GM12875 (cell line): ENCODE results near the gene CLTA.

ENCODE experiments used
- H3K4me3 ChIP-seq: one replicate; pipeline ENCODE4 v1.5.1; 2011; ENCODE audit warnings: low read depth, low read length, control low read depth
- CTCF ChIP-seq: IDR thresholded peaks from 2 replicates; pipeline ENCODE4 v1.5.1; 2011; ENCODE audit warnings: low read depth, mild to moderate bottlenecking, control low read depth, inconsistent platforms, low read length, moderate library complexity, borderline replicate concordance; ENCODE audit not compliant: insufficient read depth

The CLTA gene

GRCh38 chr9:36190388-36191289, at the start of gene CLTA:
Gene CLTA (plus strand): TSS chr9:36190921. CDS start chr9:36191057, 136 bp downstream.
- H3K4me3 ChIP-seq, result peak within 1 kb of the TSS; percentile 93
- peak; percentile 37; the same call in 1 of the 2 replicates for TF ChIP-seq CTCF

GRCh38 chr9:36141288-36141687, 49.4 kb upstream of the CLTA start:
- TF ChIP-seq CTCF, result no peak
- no peak overlapping the region for H3K4me3 ChIP-seq

- no peak overlapping the region for H3K4me3 ChIP-seq
- no peak for TF ChIP-seq CTCF
Measured at GRCh38 chr9:36141761-36142160, 49.0 kb upstream of the CLTA start.

- H3K4me3 ChIP-seq, result no peak overlapping the region
Measured at GRCh38 chr9:36142510-36143244, 48.0 kb upstream of the CLTA start.

GRCh38 chr9:36143245-36143641, 47.5 kb upstream of the CLTA start:
- H3K4me3 ChIP-seq, result no peak overlapping the region
- no peak for TF ChIP-seq CTCF

More at GRCh38 chr9:36142510-36143244, 48.0 kb upstream of the CLTA start:
- no peak for TF ChIP-seq CTCF

GRCh38 chr9:36144309-36145232, 46.1 kb upstream of the CLTA start:
- TF ChIP-seq CTCF, result no peak
- no peak overlapping the region for H3K4me3 ChIP-seq
